Sigmoid colon (tissue), 3 donors: ENCODE data around the gene MASTL.

Experiments used
- POLR2A ChIP-seq, 2 donors: fragments of 450-650 bp; IDR thresholded peaks; one replicate each; pipeline ENCODE4 v1.6.1; 2016; ENCODE audit warnings: antibody characterized with exemption in 2 of 2, mild to moderate bottlenecking in 2 of 2, moderate library complexity in 2 of 2
- TF ChIP-seq, protein P1 (sequence below), 4 experiments: fragments of 450-650 bp in 3 of 4; fragments of 200-600 bp in 1 of 4; IDR thresholded peaks; one replicate each; pipeline ENCODE4 v1.5.1; 2016 to 2019; ENCODE audit warnings: antibody characterized with exemption in 4 of 4, mild to moderate bottlenecking in 3 of 4, moderate library complexity in 2 of 4

DNA sequence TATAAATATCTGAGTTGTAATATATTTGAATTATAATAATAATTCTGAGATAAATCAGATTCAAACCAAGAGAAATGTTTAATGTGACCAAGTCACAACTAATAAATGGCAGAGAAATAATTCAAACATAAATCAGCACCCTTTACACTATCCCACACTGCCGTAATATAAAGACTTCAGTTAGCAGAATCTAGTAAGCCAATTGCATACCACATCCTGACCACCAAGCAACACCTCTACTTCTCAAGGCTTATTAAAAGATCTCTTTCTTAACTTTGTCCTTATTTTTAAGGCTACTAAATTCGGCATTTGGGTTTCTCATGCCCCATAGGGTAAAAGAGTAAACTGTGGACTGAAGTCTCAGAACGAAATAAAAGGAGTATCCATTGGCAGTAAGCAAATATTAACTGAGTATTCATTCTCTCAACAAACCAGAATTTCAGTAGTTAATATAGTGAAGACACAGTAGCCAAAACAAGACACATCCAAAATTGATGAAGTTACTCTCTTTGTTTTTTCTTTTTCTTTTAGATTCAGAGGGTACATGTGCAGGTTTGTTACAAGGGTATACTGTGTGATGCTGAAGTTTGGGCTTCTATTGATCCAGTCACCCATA, 70.6 kb downstream of the MASTL start:
- TF ChIP-seq, protein P1, sequence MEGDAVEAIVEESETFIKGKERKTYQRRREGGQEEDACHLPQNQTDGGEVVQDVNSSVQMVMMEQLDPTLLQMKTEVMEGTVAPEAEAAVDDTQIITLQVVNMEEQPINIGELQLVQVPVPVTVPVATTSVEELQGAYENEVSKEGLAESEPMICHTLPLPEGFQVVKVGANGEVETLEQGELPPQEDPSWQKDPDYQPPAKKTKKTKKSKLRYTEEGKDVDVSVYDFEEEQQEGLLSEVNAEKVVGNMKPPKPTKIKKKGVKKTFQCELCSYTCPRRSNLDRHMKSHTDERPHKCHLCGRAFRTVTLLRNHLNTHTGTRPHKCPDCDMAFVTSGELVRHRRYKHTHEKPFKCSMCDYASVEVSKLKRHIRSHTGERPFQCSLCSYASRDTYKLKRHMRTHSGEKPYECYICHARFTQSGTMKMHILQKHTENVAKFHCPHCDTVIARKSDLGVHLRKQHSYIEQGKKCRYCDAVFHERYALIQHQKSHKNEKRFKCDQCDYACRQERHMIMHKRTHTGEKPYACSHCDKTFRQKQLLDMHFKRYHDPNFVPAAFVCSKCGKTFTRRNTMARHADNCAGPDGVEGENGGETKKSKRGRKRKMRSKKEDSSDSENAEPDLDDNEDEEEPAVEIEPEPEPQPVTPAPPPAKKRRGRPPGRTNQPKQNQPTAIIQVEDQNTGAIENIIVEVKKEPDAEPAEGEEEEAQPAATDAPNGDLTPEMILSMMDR (IDR thresholded peaks at IDR 0.05): no peak
- TF ChIP-seq POLR2A (IDR thresholded peaks at IDR 0.05): no peak
